Hypothalamus (tissue), 51 donors: ENCODE data around the gene KLF17.
"Not testable (repeated sequence)": the region's sequence is repeated elsewhere in the genome, so short reads cannot be mapped to it uniquely, and the experiment has no call there.

Experiments
- DNase-seq, 51 donors: peaks; one replicate each; lab custom pipeline; 2025; lab: John Stamatoyannopoulos, UW

The KLF17 gene

GRCh38 chr1:44108241-44108640, 10.4 kb upstream of the KLF17 start:
- no peak for DNase-seq

GRCh38 chr1:44108971-44109370, 9.7 kb upstream of the KLF17 start:
- no peak for DNase-seq

- DNase-seq: no peak
Measured at GRCh38 chr1:44110916-44111315, 7.7 kb upstream of the KLF17 start.

- DNase-seq: no peak
Measured at GRCh38 chr1:44111861-44112260, 6.8 kb upstream of the KLF17 start.

- DNase-seq: no peak
Measured at GRCh38 chr1:44112486-44112885, 6.1 kb upstream of the KLF17 start.

GRCh38 chr1:44113095-44113609, 5.5 kb upstream of the KLF17 start:
- no peak for DNase-seq

GRCh38 chr1:44114098-44114497, 4.5 kb upstream of the KLF17 start:
- DNase-seq: no peak

- not testable (repeated sequence) for DNase-seq
Measured at GRCh38 chr1:44117272-44117671, 1.3 kb upstream of the KLF17 start.

- DNase-seq: no peak
Measured at GRCh38 chr1:44119525-44119924, 904 bp downstream of the KLF17 start.

- no peak for DNase-seq
Measured at GRCh38 chr1:44120398-44120949, 1.9 kb downstream of the KLF17 start.

- no peak for DNase-seq
Measured at GRCh38 chr1:44129616-44130500, 11.2 kb downstream of the KLF17 start.

GRCh38 chr1:44131411-44131810, 12.8 kb downstream of the KLF17 start:
- no peak for DNase-seq

GRCh38 chr1:44134071-44134920, 15.7 kb downstream of the KLF17 start:
- DNase-seq: no peak

- DNase-seq: no peak
Measured at GRCh38 chr1:44135886-44136285, 17.3 kb downstream of the KLF17 start.

- DNase-seq: no peak
Measured at GRCh38 chr1:44138239-44138638, 19.6 kb downstream of the KLF17 start.

GRCh38 chr1:44139565-44139964, 20.9 kb downstream of the KLF17 start:
- DNase-seq: not testable (repeated sequence)

GRCh38 chr1:44141531-44141930, 22.9 kb downstream of the KLF17 start, which contains the start of gene KLF18:
KLF18 (minus strand) TSS chr1:44141631; CDS start chr1:44141631, 0 bp downstream.
- DNase-seq: no peak

- no peak for DNase-seq
Measured at GRCh38 chr1:44144962-44145756, 26.5 kb downstream of the KLF17 start.

- DNase-seq: no peak
Measured at GRCh38 chr1:44146536-44147361, 28.1 kb downstream of the KLF17 start.
